Measurements from ENCODE around the gene ITM2C.

Gene ITM2C

GRCh38 chr2:230927711-230928341 is 63.1 kb downstream of the ITM2C start:
- no peak for TF ChIP-seq CTCF (IDR thresholded peaks at IDR 0.05; ENCODE audit: low read depth, low read length, missing control alignments)
- H3K4me3 ChIP-seq (ENCODE audit: low read depth, low read length), result no peak overlapping the region
- no peak for DNase-seq (ENCODE audit: low read depth)

Measured in GM12864 (cell line).